Measurements from ENCODE around the gene NPHP4.

GRCh38 chr1:5935026-5935425 lies 57.2 kb downstream of the NPHP4 start:
- TF ChIP-seq ARNTL (CRISPR knock-in tag; IDR thresholded peaks at IDR 0.05; ENCODE audit: borderline replicate concordance, low read depth) (no peak), CREB5 (CRISPR knock-in tag; IDR thresholded peaks at IDR 0.05; ENCODE audit: low read depth) (no peak), ESRRG (CRISPR knock-in tag; IDR thresholded peaks at IDR 0.05) (no peak), ZNF565 (CRISPR knock-in tag; conservative IDR thresholded peaks at IDR 0.05; ENCODE audit: low read depth) (no peak), PATZ1 (CRISPR knock-in tag; IDR thresholded peaks at IDR 0.05; ENCODE audit: borderline replicate concordance) (no peak), ZFP30 (CRISPR knock-in tag; IDR thresholded peaks at IDR 0.05) (no peak), ZNF70 (CRISPR knock-in tag; IDR thresholded peaks at IDR 0.05) (no peak), TCF4 (CRISPR knock-in tag; IDR thresholded peaks at IDR 0.05; ENCODE audit: borderline replicate concordance) (no peak)
